Right kidney (tissue), 1 donor: ENCODE measurements around the gene CDH23.
A peak's percentile ranks its signal among the peaks of the same experiment; 100 is the strongest.

Experiments used
- DNase-seq: peaks from one replicate; pipeline ENCODE4 v3.0.0-alpha.2; 2016

The CDH23 gene

DNA sequence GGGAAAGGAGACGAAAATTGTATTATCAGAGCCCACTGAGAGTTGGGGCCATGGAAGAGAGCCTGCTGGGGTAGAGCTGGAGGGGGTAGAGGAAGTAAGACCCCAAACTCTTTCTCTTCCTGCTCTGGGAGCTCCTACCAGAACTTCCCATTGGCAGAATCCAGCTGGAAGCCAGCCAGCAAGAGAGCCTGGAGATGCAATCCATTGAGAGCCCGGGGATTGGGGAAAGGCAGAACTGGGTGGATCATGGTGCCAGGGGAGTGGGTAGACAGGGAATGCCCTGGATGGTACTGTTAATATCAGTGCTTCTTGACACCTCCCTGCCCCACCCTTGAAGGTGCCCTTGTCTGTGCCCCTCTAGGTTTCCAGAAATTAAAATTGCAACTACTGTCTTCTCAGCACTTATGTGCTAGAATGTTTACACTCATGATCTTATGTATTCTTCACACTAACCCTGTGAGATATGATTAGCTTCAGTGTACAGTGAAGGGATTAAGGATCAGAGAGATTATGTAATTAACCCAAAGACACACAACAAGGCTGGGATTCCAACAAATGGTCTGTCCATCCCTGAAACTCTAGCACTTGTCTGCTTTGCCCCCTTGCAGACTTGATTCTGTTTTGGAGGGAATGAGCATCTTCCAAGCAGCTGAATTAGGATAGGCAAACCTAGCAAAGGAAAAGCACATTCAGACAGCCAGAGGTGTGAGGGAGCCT lies 168.7 kb downstream of the CDH23 start:
- DNase-seq: no peak

- DNase-seq: no peak
Observed at GRCh38 chr10:71567006-71567405, 170.3 kb downstream of the CDH23 start.

DNA sequence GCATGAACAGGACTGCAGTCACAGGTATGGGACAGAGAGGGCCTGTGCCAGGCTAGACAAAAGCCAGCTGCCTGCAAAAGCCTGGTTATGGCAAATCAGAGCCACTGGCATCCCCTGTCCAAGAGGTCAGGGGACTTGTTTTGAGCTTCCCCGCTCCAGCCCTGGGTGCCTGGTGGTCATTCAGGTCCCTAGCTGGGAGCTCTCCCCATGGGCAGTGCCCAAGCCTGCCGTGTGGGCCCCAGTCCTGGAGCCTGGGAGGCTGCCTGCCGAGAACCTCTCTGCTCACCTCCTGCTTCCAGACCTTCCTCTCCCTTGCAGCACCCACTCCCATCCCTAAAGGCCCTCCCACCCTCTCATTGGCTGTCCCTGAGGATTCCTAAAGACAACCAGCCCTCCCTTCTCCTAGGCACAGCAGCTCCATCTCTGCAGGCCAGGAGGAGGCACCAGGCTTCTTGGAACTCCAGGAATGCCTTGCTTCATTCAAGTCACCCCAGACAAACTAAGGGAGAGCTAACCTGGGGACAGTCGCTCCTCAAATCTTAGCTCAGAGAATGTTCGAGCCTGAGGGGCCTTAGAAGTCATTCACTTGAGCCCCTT lies 172.3 kb downstream of the CDH23 start:
- no peak for DNase-seq

GRCh38 chr10:71569775-71570588 lies 173.3 kb downstream of the CDH23 start:
- peak; percentile 42 for DNase-seq

DNA sequence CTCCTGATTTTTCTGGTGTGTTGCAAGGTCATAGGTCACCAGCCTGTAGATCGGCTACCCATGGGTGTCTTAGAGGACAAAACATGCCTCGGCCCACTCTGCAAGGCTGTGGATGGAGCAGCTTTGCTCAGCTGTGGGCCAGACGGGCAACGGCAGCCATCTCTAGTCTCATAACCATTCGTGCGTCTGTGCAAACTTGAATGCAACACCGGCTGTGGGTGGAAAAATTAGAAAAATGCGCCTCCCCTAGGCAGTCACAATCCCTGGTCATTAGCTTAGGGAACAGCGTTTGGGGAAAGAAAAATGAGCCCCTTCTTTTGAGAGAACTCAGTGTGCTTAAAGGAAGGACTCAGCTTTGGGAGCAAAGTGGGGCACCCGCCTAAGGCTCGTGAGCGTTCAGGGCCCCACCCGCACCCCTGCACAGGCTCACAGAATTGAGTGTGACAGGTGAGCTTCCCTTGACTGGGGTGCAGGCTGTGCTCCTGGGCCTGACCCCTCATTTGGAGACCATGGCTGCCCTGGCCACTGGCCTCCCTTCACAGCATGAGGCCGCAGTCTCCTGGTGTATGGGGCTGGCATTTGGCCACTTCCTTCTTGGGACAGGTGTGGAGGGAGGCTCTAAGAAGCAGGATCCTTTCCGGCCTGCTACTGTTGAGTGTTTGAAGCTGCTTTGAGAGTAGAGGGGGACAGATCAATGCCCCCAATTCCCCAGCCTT lies 174.9 kb downstream of the CDH23 start:
- DNase-seq: no peak

DNA sequence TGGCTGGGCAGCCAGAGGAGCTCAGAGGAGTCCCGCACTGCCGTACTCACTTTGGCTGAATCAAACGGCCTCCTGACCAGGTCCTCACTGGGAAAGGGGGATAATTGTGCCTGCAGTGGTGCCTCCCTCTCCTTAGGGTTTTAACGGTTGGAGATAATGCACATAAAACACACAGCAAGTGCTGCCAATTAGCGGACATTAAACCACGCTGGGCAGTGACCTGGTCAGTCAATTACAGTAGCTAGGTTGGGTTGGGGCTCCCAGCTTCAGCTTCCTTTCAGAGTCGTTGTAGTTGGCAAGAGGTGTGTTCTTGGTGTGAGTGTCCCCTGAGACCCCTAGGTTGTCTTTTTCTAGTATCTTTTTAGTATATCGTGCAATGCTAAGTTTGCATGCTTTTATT lies 176.2 kb downstream of the CDH23 start:
- no peak for DNase-seq

DNA sequence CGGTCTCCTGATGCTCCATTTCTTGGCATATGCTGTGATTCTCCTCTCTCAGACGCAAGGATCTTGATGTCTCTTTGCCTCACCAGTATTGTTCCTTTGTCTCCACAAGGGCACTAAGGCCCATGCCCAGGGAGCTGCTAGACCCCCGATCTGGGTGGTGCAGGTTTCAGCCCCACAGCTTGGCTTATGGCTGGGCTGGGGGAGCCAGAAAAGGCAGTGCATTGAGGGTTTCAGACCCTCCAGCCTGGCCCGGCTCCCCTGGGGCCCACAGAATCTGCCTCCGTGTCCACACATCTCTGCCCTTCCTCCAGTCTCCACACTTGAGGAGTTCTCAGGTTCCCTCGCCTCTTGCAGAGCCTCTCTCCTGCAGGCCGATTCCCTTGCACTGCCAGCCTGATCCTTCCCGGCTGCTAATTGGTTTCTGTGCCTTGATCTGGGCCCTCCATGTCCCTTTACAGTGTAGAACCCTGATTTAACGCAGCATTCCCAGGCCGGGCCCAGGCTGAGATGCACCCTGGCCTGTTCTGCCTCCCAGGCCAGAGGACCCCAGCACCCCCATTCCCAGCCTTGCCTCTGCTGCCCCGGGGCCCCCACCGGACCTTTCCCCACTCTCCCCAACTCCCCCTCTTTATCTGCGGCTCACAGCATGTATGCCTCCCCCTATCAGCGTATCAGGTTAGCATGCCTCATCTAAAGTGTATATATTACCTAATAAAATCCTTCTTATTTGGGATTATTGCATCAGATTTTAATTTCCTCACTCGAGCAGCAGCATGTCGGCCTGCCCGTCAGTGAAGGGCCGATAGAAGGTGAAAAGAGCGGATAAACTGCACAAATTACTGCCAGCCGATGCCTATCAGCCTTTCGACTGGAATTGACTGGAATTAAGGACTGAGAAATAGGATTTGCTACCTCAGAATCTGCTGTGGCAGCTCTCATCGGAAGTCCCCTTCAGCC lies 177.1 kb downstream of the CDH23 start:
- DNase-seq: no peak

GRCh38 chr10:71575451-71575850 lies 178.7 kb downstream of the CDH23 start:
- DNase-seq: no peak

- no peak for DNase-seq
Observed at GRCh38 chr10:71575934-71576801, 179.4 kb downstream of the CDH23 start.

- no peak for DNase-seq
Observed at GRCh38 chr10:71576842-71577241, 180.1 kb downstream of the CDH23 start.

- no peak for DNase-seq
Observed at GRCh38 chr10:71577345-71577744, 180.6 kb downstream of the CDH23 start.

DNA sequence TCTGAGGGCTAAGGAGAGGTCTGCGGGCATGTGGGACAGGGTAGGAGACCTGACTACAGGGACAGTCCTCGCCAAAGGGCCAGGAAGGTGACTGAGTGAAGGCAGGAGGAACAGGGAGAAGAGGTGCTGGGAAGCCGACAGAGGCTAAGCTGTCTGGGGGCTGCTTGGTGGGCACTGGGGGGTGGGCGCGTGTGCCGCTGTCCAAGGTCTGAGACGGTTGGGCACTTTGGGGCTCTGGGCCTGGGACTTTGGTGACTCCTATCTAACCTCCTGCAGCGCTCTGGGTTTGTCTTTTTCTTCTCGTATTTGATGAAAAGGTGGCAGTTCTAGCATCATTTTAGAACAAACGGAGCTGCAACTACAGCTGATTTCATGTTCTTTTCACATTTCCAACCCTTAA lies 181.3 kb downstream of the CDH23 start:
- no peak for DNase-seq

- DNase-seq: no peak
Observed at GRCh38 chr10:71579668-71580067, 182.9 kb downstream of the CDH23 start.

- no peak for DNase-seq
Observed at GRCh38 chr10:71580415-71580814, 183.7 kb downstream of the CDH23 start.

DNA sequence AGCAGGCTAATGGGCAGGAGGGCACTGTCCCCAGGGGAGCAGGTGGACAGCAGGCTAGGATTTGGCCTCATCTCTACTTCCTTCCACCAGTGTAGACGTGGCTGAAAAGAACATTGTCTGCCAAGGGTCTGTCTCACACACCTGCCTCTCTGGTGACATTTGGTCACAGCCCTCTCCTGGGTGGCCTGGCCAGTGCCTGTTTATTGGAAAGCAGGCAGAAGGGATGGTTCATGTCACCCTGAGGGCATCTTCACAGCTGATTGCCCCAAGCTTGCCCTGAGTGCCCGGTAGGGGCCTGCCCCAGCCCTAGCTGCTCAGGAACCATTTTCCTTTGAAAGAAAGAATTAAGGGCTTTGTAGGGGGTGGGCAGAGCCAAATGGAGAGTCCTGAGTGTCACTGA lies 184.2 kb downstream of the CDH23 start:
- no peak for DNase-seq

GRCh38 chr10:71581376-71581775 lies 184.7 kb downstream of the CDH23 start:
- no peak for DNase-seq

DNA sequence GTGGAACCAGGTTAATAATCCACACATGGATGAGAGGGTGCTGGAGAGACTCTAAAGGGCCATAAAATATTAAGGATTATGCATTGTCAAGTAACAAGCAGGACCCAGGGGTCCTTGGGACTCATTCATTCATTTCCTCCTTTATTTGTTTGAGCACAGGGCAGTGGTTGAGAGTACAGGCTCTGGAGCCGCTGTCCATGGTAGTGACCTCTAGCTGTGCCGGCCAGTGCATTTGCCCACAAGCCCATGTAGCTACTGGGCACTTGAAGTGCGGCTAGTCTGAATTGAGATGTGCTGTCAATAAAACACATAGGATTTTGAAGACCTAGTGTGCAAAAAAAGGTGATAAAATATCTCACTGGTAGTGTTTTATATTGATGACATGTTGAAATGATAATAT lies 185.3 kb downstream of the CDH23 start:
- DNase-seq: no peak

GRCh38 chr10:71582506-71583475 lies 186.1 kb downstream of the CDH23 start:
- DNase-seq: no peak

- DNase-seq: no peak
Observed at GRCh38 chr10:71584461-71584860, 187.7 kb downstream of the CDH23 start.
